Neuronal stem cell (in vitro differentiated cells): ENCODE measurements around the gene HTRA3.

Experiments
- DNase-seq: peaks from one replicate; pipeline ENCODE4 v3.0.0-alpha.2; 2013; ENCODE audit warnings: low spot score
- H2AFZ ChIP-seq: one replicate; pipeline ENCODE4 v1.6.1; 2013; ENCODE audit warnings: mild to moderate bottlenecking, low read length, inconsistent platforms
- H2AK5ac ChIP-seq: 2 replicates; pipeline ENCODE4 v1.6.1; 2013; ENCODE audit warnings: low read depth, mild to moderate bottlenecking, inconsistent platforms, low read length, moderate library complexity, mixed read lengths
- H2BK120ac ChIP-seq: 2 replicates; pipeline ENCODE4 v1.6.1; 2013; ENCODE audit warnings: low read depth, mild to moderate bottlenecking, inconsistent platforms, low read length, moderate library complexity, mixed read lengths
- H2BK12ac ChIP-seq: one replicate; pipeline ENCODE4 v1.6.1; 2013; ENCODE audit warnings: low read length, inconsistent platforms
- H2BK15ac ChIP-seq: 2 replicates; pipeline ENCODE4 v1.6.1; 2013; ENCODE audit warnings: mild to moderate bottlenecking, low read length, inconsistent platforms, mixed read lengths
- H2BK5ac ChIP-seq: one replicate; pipeline ENCODE4 v1.6.1; 2013; ENCODE audit warnings: inconsistent platforms, mild to moderate bottlenecking, low read length, moderate library complexity
- H3K14ac ChIP-seq: one replicate; pipeline ENCODE4 v1.6.1; 2013; ENCODE audit warnings: low read length, inconsistent platforms
- H3K18ac ChIP-seq: 2 replicates; pipeline ENCODE4 v1.6.1; 2013; ENCODE audit warnings: low read length, inconsistent platforms
- H3K23ac ChIP-seq: 2 replicates; pipeline ENCODE4 v1.6.1; 2013; ENCODE audit warnings: low read depth, mild to moderate bottlenecking, mixed read lengths, low read length, inconsistent platforms; ENCODE audit not compliant: poor library complexity
- H3K27ac ChIP-seq: replicated peaks from 3 replicates; pipeline ENCODE4 v1.5.1; 2013; ENCODE audit warnings: low read length, inconsistent platforms
- H3K27me3 ChIP-seq, 3 experiments: 2 replicates each; pipeline ENCODE4 v1.6.1; 2013; ENCODE audit warnings: low read length in 3 of 3, mild to moderate bottlenecking in 2 of 3, inconsistent platforms in 1 of 3, low read depth in 1 of 3, mixed read lengths in 1 of 3, moderate library complexity in 1 of 3; ENCODE audit not compliant: control insufficient read depth in 3 of 3, insufficient read depth in 3 of 3
- H3K36me3 ChIP-seq, 2 donors: replicated peaks in 1 of 2; 2 replicates each; pipeline ENCODE4 v1.6.1; 2013; ENCODE audit warnings: low read length in 2 of 2; ENCODE audit not compliant: control insufficient read depth in 2 of 2, insufficient read depth in 2 of 2
- H3K4ac ChIP-seq: 2 replicates; pipeline ENCODE4 v1.6.1; 2013; ENCODE audit warnings: inconsistent platforms, mild to moderate bottlenecking, low read length, moderate library complexity
- H3K4me1 ChIP-seq, 2 donors: 1 replicate in 1 of 2; 2 replicates in 1 of 2; pipeline ENCODE4 v1.6.1; 2013; ENCODE audit warnings: low read length in 2 of 2, low read depth in 1 of 2; ENCODE audit not compliant: control insufficient read depth in 2 of 2, insufficient read depth in 1 of 2
- H3K4me2 ChIP-seq: one replicate; pipeline ENCODE4 v1.6.1; 2013; ENCODE audit warnings: mild to moderate bottlenecking, low read length, inconsistent platforms; ENCODE audit not compliant: insufficient read depth, poor library complexity, severe bottlenecking
- H3K4me3 ChIP-seq, 2 donors: 2 replicates each; pipeline ENCODE4 v1.5.1; 2013; ENCODE audit warnings: low read length in 2 of 2, mild to moderate bottlenecking in 2 of 2, inconsistent platforms in 1 of 2, moderate library complexity in 1 of 2
- H3K79me1 ChIP-seq: one replicate; pipeline ENCODE4 v1.6.1; 2013; ENCODE audit warnings: low read depth, mild to moderate bottlenecking, inconsistent platforms, low read length, moderate library complexity
- H3K9ac ChIP-seq: one replicate; pipeline ENCODE4 v1.6.1; 2013; ENCODE audit warnings: mild to moderate bottlenecking, low read depth, low read length, inconsistent platforms; ENCODE audit not compliant: poor library complexity
- H3K9me3 ChIP-seq, 2 donors: replicated peaks in 1 of 2; 2 replicates each; pipeline versions ENCODE3 to v1.6.1; 2013; ENCODE audit warnings: low read length in 2 of 2, mild to moderate bottlenecking in 2 of 2, inconsistent platforms in 1 of 2, low read depth in 1 of 2, mixed read lengths in 1 of 2, moderate library complexity in 1 of 2; ENCODE audit not compliant: control insufficient read depth in 2 of 2, insufficient read depth in 1 of 2
- H4K8ac ChIP-seq: one replicate; pipeline ENCODE4 v1.6.1; 2013; ENCODE audit warnings: low read depth, mild to moderate bottlenecking, inconsistent platforms, low read length, moderate library complexity
- H4K91ac ChIP-seq: one replicate; pipeline ENCODE4 v1.6.1; 2013; ENCODE audit warnings: low read length, low read depth, mild to moderate bottlenecking, inconsistent platforms; ENCODE audit not compliant: poor library complexity
- WGBS, 2 donors: extraction: QIAGEN DNeasy Blood & Tissue Kit; methylation state at CpG; one replicate each; pipeline ENCODE4 v1.1.7; 2013; ENCODE audit warnings: missing lambda C conversion rate in 2 of 2, mixed read lengths in 1 of 2; ENCODE audit not compliant: insufficient read length in 2 of 2, insufficient replicate concordance in 1 of 2; ENCODE audit errors: extremely low coverage in 2 of 2; 5-methylcytosine and 5-hydroxymethylcytosine counted together

Gene HTRA3

GRCh38 chr4:8321220-8321619 lies 51.7 kb downstream of the HTRA3 start:
- Histone ChIP-seq H2BK5ac (no peak overlapping the region), H2AK5ac (no peak overlapping the region), H3K9me3 (peaks cover 0 to 9% of the 10 kb centered on the region in 2 donors), H3K18ac (no peak overlapping the region), H3K27me3 (no peaks in the 10 kb centered on the region), H2BK15ac (no peak overlapping the region), H4K8ac (no peak overlapping the region), H3K4me3 (no peak overlapping the region), H2BK12ac (no peak overlapping the region), H3K4ac (no peak overlapping the region), H3K4me1 (peaks cover 7 to 9% of the 10 kb centered on the region in 2 donors), H3K79me1 (no peaks in the 10 kb centered on the region), H2BK120ac (no peak overlapping the region), H2AFZ (no peak overlapping the region), H3K14ac (no peak overlapping the region), H3K36me3 (no peaks in the 10 kb centered on the region), H3K4me2 (no peak overlapping the region), H4K91ac (no peak overlapping the region), H3K27ac (no peak overlapping the region), H3K23ac (no peak overlapping the region), H3K9ac (no peak overlapping the region)
- no peak for DNase-seq
- WGBS, 2 donors, result 100% methylated on average over 2 of the region's 2 CpGs

GRCh38 chr4:8321771-8322170 lies 52.2 kb downstream of the HTRA3 start:
- H3K4ac ChIP-seq, result no peak overlapping the region
- no peak overlapping the region for H2BK5ac ChIP-seq
- no peak overlapping the region for H2AFZ ChIP-seq
- H3K4me2 ChIP-seq, result no peak overlapping the region
- no peak overlapping the region for H2BK15ac ChIP-seq
- no peak overlapping the region for H3K14ac ChIP-seq
- H3K27me3 ChIP-seq, result no peaks in the 10 kb centered on the region
- H3K4me1 ChIP-seq, result peaks cover 3 to 5% of the 10 kb centered on the region in 2 donors
- H3K79me1 ChIP-seq, result no peaks in the 10 kb centered on the region
- H3K23ac ChIP-seq, result no peak overlapping the region
- no peak overlapping the region for H4K8ac ChIP-seq
- no peak overlapping the region for H4K91ac ChIP-seq
- no peak overlapping the region for H3K18ac ChIP-seq
- no peak overlapping the region for H3K27ac ChIP-seq
- H2AK5ac ChIP-seq, result no peak overlapping the region
- no peak overlapping the region for H2BK12ac ChIP-seq
- no peak overlapping the region for H2BK120ac ChIP-seq
- no peak overlapping the region for H3K9ac ChIP-seq
- peaks cover 0 to 9% of the 10 kb centered on the region in 2 donors for H3K9me3 ChIP-seq
- no peaks in the 10 kb centered on the region for H3K36me3 ChIP-seq
- H3K4me3 ChIP-seq, result no peak overlapping the region
- no peak for DNase-seq
- no CpG with 5 or more reads among the region's 5 CpGs for WGBS, 2 donors

- no peaks in the 10 kb centered on the region for H3K27me3 ChIP-seq
- no peaks in the 10 kb centered on the region for H3K4me1 ChIP-seq
- H3K79me1 ChIP-seq, result no peaks in the 10 kb centered on the region
- no peak overlapping the region for H3K23ac ChIP-seq
- peak overlapping the region; percentile 46 for H3K18ac ChIP-seq
- WGBS, 2 donors, result no CpG with 5 or more reads among the region's 9 CpGs
- no peak overlapping the region for H3K4me2 ChIP-seq
- no peak overlapping the region for H3K27ac ChIP-seq
- H3K4ac ChIP-seq, result no peak overlapping the region
- no peak overlapping the region for H4K91ac ChIP-seq
- H2AFZ ChIP-seq, result no peak overlapping the region
- no peak overlapping the region for H2BK120ac ChIP-seq
- H2BK5ac ChIP-seq, result no peak overlapping the region
- H2BK12ac ChIP-seq, result no peak overlapping the region
- H3K9ac ChIP-seq, result no peak overlapping the region
- DNase-seq, result no peak
- no peak overlapping the region for H2BK15ac ChIP-seq
- H3K9me3 ChIP-seq, result peaks cover 0 to 10% of the 10 kb centered on the region in 2 donors
- no peak overlapping the region for H2AK5ac ChIP-seq
- H4K8ac ChIP-seq, result no peak overlapping the region
- no peak overlapping the region for H3K14ac ChIP-seq
- H3K36me3 ChIP-seq, result no peaks in the 10 kb centered on the region
- no peak overlapping the region for H3K4me3 ChIP-seq
These were observed 53.5 kb downstream of the HTRA3 start for GRCh38 chr4:8322794-8323704.

GRCh38 chr4:8323947-8324555 lies 54.5 kb downstream of the HTRA3 start:
- no peak overlapping the region for H2BK5ac ChIP-seq
- DNase-seq, result no peak
- H3K9ac ChIP-seq, result no peak overlapping the region
- H3K27ac ChIP-seq, result no peak overlapping the region
- H2BK12ac ChIP-seq, result no peak overlapping the region
- no peak overlapping the region for H3K4ac ChIP-seq
- no peak overlapping the region for H3K14ac ChIP-seq
- no peak overlapping the region for H2BK120ac ChIP-seq
- no peak overlapping the region for H2AFZ ChIP-seq
- no peak overlapping the region for H2AK5ac ChIP-seq
- no CpG with 5 or more reads among the region's 5 CpGs for WGBS, 2 donors
- no peak overlapping the region for H3K4me2 ChIP-seq
- no peak overlapping the region for H2BK15ac ChIP-seq
- no peaks in the 10 kb centered on the region for H3K79me1 ChIP-seq
- H3K36me3 ChIP-seq, result no peaks in the 10 kb centered on the region
- H3K4me1 ChIP-seq, result no peaks in the 10 kb centered on the region
- H3K9me3 ChIP-seq, result peaks cover 0 to 10% of the 10 kb centered on the region in 2 donors
- H4K8ac ChIP-seq, result no peak overlapping the region
- H4K91ac ChIP-seq, result no peak overlapping the region
- H3K4me3 ChIP-seq, result no peak overlapping the region
- no peak overlapping the region for H3K23ac ChIP-seq
- no peak overlapping the region for H3K18ac ChIP-seq
- H3K27me3 ChIP-seq, result peaks cover 0 to 4% (median 0%) of the 10 kb centered on the region in 3 experiments
